ENCODE measurements around the gene TENM4. TPM values are rescaled to one million over a fixed set of nuclear protein-coding genes. Genes with fewer than 3 reads are reported as not detected.

The TENM4 gene
- total RNA-seq, 4 donors from 2014 or later, result 4.0 to 14.6 (median 4.5) TPM

GRCh38 chr11:78995171-78995570 is 445.7 kb downstream of the TENM4 start:
- no peak for TF ChIP-seq CTCF (IDR thresholded peaks at IDR 0.05; ENCODE audit: low read depth)

DNA sequence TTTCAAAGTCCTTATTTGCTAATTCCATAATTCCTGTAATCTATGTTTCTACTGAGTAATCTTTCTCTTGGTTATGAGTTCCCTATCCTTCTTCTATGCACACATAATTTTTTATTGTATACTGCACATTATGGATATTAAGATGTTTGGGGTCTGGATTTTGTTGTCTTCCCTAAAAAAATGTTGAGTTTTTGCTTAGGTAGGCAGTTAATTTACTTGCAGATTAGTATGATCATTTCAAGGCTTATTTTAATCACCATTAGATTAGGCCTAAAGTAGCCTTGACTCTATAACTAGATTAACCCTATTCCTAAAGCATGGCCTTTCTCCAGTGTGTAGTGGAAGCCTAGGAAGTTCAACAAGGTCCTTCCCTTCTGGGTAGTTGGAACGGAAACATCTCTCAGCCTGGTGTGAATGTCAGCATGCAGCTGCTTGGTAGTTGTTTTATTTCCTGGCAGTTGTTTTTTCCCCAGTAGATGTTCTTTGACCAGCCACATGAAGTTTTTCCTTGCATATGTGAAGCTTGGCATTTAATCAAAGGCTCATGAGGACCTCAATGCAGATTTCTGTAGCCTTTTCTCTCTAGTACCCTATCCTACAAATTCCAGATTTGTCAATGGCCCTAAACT is 446.9 kb downstream of the TENM4 start:
- no peak for TF ChIP-seq CTCF (IDR thresholded peaks at IDR 0.05; ENCODE audit: low read depth)

- no peak for TF ChIP-seq CTCF (IDR thresholded peaks at IDR 0.05; ENCODE audit: low read depth)
Measured at GRCh38 chr11:78991681-78992080, 449.1 kb downstream of the TENM4 start.

DNA sequence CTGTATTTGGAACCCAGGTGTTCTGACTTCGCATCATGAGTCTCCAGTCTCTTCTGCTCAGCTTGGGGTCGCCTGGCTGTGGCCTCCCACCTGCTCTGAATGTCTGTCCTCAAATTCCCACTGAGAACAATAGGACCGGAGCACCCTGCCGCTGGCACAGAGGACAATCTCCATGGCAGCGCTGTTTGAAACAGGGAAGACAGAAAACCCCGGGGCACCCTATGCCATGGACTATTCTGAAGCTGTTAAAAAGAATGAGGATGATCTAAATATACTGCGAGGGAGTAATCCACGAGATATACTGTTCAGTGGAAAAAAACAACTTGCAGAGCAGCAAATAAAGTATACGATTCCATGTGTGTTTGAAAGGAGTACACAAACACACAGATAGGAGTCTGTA is 450.6 kb downstream of the TENM4 start:
- TF ChIP-seq CTCF (IDR thresholded peaks at IDR 0.05; ENCODE audit: low read depth), result no peak

DNA sequence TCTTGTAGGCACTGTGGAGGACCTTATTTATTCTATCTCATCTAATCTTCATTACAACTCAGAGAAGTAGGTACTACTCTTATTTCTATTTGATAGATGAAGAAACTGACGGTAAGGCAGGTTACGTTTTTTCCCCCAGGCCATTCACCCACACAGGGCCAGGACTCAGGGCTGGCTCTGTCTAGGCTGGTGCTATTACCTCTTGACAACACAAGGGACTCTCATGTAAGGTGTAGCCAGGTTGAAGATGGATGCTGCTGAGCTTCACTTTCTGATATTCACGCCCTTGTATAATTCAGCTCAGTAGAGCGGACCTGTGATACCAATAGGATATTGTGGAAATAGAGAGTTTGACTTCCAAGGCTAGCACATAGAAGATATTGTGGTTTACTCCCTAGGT is 453.1 kb downstream of the TENM4 start:
- TF ChIP-seq CTCF (IDR thresholded peaks at IDR 0.05; ENCODE audit: low read depth), result no peak

DNA sequence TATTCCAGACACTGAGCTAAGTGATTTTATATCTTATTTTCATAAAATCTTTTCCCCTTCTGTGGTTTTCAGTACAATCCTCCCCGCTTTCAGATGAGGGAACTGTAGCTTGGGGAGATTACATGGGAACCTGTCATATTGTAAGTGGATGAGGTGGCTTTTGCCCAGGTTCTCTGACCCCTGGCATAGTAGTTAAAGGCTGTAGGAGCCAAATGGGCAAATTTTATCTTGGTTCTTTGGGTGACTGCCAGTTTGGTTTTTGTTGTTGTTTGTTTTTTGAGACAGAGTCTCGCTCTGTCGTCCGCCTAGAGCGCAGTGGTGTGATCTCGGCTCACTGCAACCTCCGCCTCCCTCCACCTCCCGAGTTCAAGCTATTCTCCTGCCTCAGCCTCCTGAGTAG is 454.5 kb downstream of the TENM4 start:
- no peak for TF ChIP-seq CTCF (IDR thresholded peaks at IDR 0.05; ENCODE audit: low read depth)

DNA sequence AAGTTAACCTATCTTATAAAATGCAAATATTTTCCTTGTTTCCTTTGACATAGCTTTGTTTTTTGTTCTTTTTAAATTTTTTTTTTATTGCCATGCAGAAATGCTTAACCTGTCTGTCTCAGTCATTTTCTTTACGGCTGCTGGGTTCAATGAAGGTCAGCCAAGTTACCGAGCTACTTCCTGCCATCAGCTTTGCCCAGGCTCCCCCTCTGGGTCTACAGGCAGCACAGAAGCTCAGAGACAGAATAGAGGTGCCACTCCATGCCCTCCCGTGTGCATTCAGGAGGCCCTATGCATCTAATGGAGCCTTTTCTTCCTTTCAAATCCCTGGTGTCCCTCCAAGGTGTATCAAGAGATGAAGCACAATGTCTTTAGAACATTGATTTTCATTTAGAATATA is 455.2 kb downstream of the TENM4 start:
- TF ChIP-seq CTCF (IDR thresholded peaks at IDR 0.05; ENCODE audit: low read depth), result no peak

All from subcutaneous adipose tissue (tissue), 4 donors.